Osteoblast (primary cell): ENCODE results near the gene VASH1. TPM values are rescaled to one million over a fixed set of nuclear protein-coding genes. Genes with fewer than 3 reads are reported as not detected.

Source experiments
- DNase-seq: peaks from one replicate; pipeline ENCODE4 v3.0.0; 2011; ENCODE audit warnings: low spot score, mixed read lengths; ENCODE audit not compliant: insufficient read length; ENCODE audit errors: missing footprints
- H2AFZ ChIP-seq: 2 replicates; pipeline ENCODE4 v1.6.0; 2011; ENCODE audit warnings: mild to moderate bottlenecking, low read length
- H3K27ac ChIP-seq: 2 replicates; pipeline ENCODE4 v1.5.1; 2011; ENCODE audit warnings: mild to moderate bottlenecking, low read depth, low read length, moderate library complexity
- H3K27me3 ChIP-seq: 2 replicates; pipeline ENCODE4 v1.6.0; 2012; ENCODE audit warnings: mild to moderate bottlenecking, control low read depth, inconsistent platforms, low read length, moderate library complexity; ENCODE audit not compliant: insufficient read depth
- H3K36me3 ChIP-seq: 2 replicates; pipeline ENCODE4 v1.5.1; 2011; ENCODE audit warnings: mild to moderate bottlenecking, low read length, control low read depth, moderate library complexity; ENCODE audit not compliant: insufficient read depth
- H3K4me1 ChIP-seq: 2 replicates; pipeline ENCODE4 v1.5.1; 2011; ENCODE audit warnings: mild to moderate bottlenecking, low read length, control low read depth, moderate library complexity; ENCODE audit not compliant: insufficient read depth
- H3K4me2 ChIP-seq: 2 replicates; pipeline ENCODE4 v1.6.0; 2011; ENCODE audit warnings: mild to moderate bottlenecking, low read length; ENCODE audit not compliant: insufficient read depth
- H3K4me3 ChIP-seq: fragments of 200-600 bp; sonication (generic); 3 replicates; pipeline ENCODE4 v1.5.1; 2012; ENCODE audit warnings: mild to moderate bottlenecking, low read length, inconsistent platforms; ENCODE audit not compliant: insufficient read depth
- H3K79me2 ChIP-seq: 2 replicates; pipeline ENCODE4 v1.6.0; 2012; ENCODE audit warnings: mild to moderate bottlenecking, low read length, control low read depth, inconsistent platforms; ENCODE audit not compliant: insufficient read depth
- H3K9me3 ChIP-seq: 2 replicates; pipeline ENCODE4 v1.5.1; 2011; ENCODE audit warnings: low read depth, low read length, control low read depth
- H4K20me1 ChIP-seq: 2 replicates; pipeline ENCODE4 v1.6.0; 2012; ENCODE audit warnings: mild to moderate bottlenecking, low read length, control low read depth; ENCODE audit not compliant: insufficient read depth
- total RNA-seq: library from RNA; depleted of rRNA; stranded (reverse); fragments of >200 nt; gene quantifications from 2 replicates; pipeline ENCODE4 v1.2.3, GENCODE V29; 2012
- TF ChIP-seq, protein P1 (sequence below): IDR thresholded peaks from 2 replicates; pipeline ENCODE4 v1.5.1; 2011; ENCODE audit warnings: mild to moderate bottlenecking, low read depth, low read length, moderate library complexity; ENCODE audit errors: extremely low read depth

The VASH1 gene
- total RNA-seq, 1 donor: 4.0 TPM

DNA sequence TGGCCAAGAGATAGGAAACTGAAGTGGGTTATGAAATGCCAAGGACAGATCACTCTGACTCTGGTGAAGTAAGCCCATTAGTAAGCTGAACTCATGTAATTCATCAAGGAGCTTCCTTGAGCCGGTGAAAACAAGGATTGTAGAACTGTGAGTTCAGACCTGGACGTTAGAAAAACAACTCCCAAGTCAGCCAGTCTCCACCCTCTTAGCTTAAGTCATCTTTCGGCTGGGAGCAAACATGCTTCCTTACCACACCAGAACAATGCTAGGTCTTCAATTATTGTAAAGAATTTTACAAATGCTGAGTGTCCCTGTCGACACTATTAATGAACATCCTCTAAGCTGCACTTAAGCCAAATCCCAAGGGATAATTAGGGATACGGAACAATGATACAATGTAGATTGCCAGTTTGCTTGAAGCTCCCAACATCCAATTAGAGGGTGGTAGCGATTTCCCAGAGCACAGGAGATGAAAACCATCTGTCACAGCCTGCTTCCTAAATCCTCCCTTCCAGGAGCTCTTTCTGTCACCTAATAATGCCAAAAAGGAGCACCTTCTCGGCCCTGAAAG is 45.7 kb upstream of the VASH1 start:
- Histone ChIP-seq H3K4me1 (no peaks in the 10 kb centered on the region), H3K9me3 (no peaks in the 10 kb centered on the region), H3K4me2 (no peak overlapping the region), H4K20me1 (no peaks in the 10 kb centered on the region), H3K79me2 (no peaks in the 10 kb centered on the region), H2AFZ (no peak overlapping the region), H3K27me3 (peaks cover 22% of the 10 kb centered on the region), H3K27ac (no peak overlapping the region), H3K4me3 (no peak overlapping the region), H3K36me3 (no peaks in the 10 kb centered on the region)
- no peak for DNase-seq
- TF ChIP-seq, protein P1, sequence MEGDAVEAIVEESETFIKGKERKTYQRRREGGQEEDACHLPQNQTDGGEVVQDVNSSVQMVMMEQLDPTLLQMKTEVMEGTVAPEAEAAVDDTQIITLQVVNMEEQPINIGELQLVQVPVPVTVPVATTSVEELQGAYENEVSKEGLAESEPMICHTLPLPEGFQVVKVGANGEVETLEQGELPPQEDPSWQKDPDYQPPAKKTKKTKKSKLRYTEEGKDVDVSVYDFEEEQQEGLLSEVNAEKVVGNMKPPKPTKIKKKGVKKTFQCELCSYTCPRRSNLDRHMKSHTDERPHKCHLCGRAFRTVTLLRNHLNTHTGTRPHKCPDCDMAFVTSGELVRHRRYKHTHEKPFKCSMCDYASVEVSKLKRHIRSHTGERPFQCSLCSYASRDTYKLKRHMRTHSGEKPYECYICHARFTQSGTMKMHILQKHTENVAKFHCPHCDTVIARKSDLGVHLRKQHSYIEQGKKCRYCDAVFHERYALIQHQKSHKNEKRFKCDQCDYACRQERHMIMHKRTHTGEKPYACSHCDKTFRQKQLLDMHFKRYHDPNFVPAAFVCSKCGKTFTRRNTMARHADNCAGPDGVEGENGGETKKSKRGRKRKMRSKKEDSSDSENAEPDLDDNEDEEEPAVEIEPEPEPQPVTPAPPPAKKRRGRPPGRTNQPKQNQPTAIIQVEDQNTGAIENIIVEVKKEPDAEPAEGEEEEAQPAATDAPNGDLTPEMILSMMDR: no peak

DNA sequence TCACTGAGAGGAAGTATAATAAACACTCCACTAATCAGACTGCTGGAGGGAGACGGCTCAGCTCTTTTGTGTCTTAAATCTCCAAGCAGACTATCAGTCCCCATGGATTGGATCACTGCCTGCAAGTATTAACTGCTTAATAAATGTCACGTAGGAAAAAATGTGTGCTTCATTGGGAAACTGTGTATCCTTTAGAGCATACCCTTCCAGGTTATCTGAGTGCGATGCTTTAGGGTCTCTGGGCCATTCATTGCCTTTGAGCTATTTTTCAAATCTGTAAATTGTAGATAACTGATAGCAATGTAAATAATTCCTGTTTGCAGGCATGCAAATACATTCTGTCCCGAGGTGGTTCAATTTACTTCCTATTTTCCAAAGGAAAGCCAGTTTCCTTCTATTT is 45.0 kb upstream of the VASH1 start:
- Histone ChIP-seq H3K9me3 (no peaks in the 10 kb centered on the region), H3K79me2 (no peaks in the 10 kb centered on the region), H4K20me1 (no peaks in the 10 kb centered on the region), H3K4me3 (no peak overlapping the region), H3K4me1 (no peaks in the 10 kb centered on the region), H3K4me2 (no peak overlapping the region), H3K36me3 (no peaks in the 10 kb centered on the region), H3K27ac (no peak overlapping the region), H2AFZ (no peak overlapping the region), H3K27me3 (peaks cover 18% of the 10 kb centered on the region)
- no peak for DNase-seq
- TF ChIP-seq, protein P1: no peak

DNA sequence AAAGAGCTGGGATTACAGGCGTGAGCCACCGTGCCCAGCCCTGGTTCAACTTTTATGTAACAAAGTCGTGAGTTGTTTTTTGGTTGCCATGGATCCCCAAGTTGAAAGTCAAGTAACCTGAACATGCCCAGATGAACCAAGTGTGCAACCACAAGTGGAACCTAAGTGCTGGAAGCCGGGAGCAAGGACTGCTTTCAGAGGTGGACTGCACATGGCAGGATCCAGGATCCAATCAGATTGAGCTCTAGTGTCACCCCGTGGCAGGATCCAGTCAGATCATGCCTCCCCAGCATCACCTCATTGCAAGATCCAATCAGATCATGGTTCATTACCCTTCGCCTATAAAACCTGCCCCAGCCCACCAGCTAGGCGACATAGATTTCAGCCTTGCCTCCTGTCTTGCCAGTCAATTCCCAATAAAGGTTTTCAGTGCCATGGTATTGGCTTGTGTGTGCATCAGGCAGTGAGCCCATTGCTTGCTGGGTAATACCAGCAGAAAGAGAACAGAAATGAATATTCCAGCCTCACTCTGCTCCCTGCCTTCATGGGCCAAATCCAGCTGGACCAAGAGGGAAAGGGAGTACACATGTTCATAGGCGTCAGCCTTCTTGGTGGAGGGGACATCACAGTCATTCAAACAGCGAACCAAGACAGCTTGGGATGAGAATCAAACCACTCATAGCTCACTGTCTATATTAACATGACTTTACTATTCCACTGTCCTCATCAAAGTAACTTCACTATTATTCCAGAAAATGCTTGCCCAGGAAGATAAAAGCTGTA is 43.6 kb upstream of the VASH1 start:
- no peaks in the 10 kb centered on the region for H3K4me1 ChIP-seq
- TF ChIP-seq, protein P1: no peak
- no peaks in the 10 kb centered on the region for H4K20me1 ChIP-seq
- no peak for DNase-seq
- no peak overlapping the region for H3K4me2 ChIP-seq
- no peak overlapping the region for H3K27ac ChIP-seq
- H2AFZ ChIP-seq: no peak overlapping the region
- no peaks in the 10 kb centered on the region for H3K9me3 ChIP-seq
- H3K4me3 ChIP-seq: no peak overlapping the region
- no peaks in the 10 kb centered on the region for H3K36me3 ChIP-seq
- H3K27me3 ChIP-seq: peaks cover 12% of the 10 kb centered on the region
- no peaks in the 10 kb centered on the region for H3K79me2 ChIP-seq

DNA sequence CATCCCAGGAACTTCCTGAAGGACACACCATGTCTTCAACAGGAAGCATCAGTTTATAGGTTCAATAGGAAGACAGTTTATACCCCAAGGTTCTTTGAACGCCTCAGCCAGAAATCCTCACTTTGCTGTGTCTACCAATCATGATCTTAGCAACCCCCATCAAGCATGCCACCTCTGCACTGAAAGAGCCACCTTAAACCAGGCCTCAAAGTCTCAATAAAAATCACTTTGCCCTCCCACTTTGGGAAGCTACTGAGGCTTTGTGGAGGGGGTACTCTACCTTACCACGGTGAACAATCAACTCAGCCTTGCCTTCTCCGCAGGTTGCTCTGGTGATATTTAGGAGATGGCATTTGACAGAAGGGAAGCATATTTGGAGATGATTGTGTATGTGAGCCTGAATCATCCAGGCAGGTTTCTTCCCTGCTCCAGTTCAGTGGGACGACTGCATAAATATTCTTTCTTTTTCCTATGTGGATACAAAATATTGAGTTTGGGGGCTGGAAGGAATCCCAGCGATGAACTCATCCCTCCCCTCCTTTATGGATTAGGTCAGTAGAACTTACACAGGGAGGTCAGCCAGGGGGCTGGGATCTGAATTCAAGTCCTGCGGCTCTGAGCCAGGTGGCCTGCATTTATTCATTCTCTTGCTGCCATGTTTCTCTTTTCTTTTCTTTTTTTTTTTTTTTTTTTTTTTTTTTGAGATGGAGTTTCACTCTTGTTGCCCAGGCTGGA is 42.8 kb upstream of the VASH1 start:
- Histone ChIP-seq H3K79me2 (no peaks in the 10 kb centered on the region), H3K4me3 (no peak overlapping the region), H3K27ac (no peak overlapping the region), H3K4me1 (no peaks in the 10 kb centered on the region), H3K4me2 (no peak overlapping the region), H2AFZ (no peak overlapping the region), H3K36me3 (no peaks in the 10 kb centered on the region), H3K9me3 (no peaks in the 10 kb centered on the region), H4K20me1 (no peaks in the 10 kb centered on the region), H3K27me3 (peaks cover 9% of the 10 kb centered on the region)
- DNase-seq: no peak
- TF ChIP-seq, protein P1: no peak
